ENCODE data around the gene HOATZ.

- TF ChIP-seq GATA2 (IDR thresholded peaks at IDR 0.05; ENCODE audit: low read depth, low read length) (no peak), GATA3 (IDR thresholded peaks at IDR 0.05; ENCODE audit: low read depth, low read length) (no peak)
These were observed 24.0 kb downstream of the HOATZ start for GRCh38 chr11:111538407-111539114.

Measured in SH-SY5Y (cell line).